GM12891 (cell line): Measurements from ENCODE around the gene HEYL.

Experiments used
- DNase-seq: peaks from one replicate; pipeline ENCODE4 v3.0.0; 2011; ENCODE audit warnings: low spot score; ENCODE audit not compliant: insufficient read length
- FAIRE-seq: peaks from 2 replicates; lab custom pipeline; 2011; peaks lifted over from hg19 to GRCh38; lab: Jason Lieb, UNC
- PAX5 ChIP-seq: IDR thresholded peaks from 2 replicates; pipeline ENCODE4 v1.6.1; 2011; ENCODE audit warnings: low read length, moderate library complexity, mild to moderate bottlenecking; ENCODE audit not compliant: insufficient read depth, severe bottlenecking
- POLR2A ChIP-seq: IDR thresholded peaks from 2 replicates; pipeline ENCODE4 v1.6.1; 2011; ENCODE audit warnings: low read depth, low read length, control low read depth
- POLR2AphosphoS5 ChIP-seq: IDR thresholded peaks from 2 replicates; pipeline ENCODE4 v1.6.1; 2011; ENCODE audit warnings: low read depth, low read length, control low read depth
- POU2F2 ChIP-seq: IDR thresholded peaks from 2 replicates; pipeline ENCODE4 v1.6.1; 2011; ENCODE audit warnings: low read depth, mild to moderate bottlenecking, control low read depth, low read length, moderate library complexity
- SPI1 ChIP-seq: IDR thresholded peaks from 2 replicates; pipeline ENCODE4 v1.6.1; 2011; ENCODE audit warnings: low read depth, low read length, control low read depth
- TAF1 ChIP-seq: IDR thresholded peaks from 2 replicates; pipeline ENCODE4 v1.6.1; 2011; ENCODE audit warnings: low read depth, low read length, control low read depth

The HEYL gene

DNA sequence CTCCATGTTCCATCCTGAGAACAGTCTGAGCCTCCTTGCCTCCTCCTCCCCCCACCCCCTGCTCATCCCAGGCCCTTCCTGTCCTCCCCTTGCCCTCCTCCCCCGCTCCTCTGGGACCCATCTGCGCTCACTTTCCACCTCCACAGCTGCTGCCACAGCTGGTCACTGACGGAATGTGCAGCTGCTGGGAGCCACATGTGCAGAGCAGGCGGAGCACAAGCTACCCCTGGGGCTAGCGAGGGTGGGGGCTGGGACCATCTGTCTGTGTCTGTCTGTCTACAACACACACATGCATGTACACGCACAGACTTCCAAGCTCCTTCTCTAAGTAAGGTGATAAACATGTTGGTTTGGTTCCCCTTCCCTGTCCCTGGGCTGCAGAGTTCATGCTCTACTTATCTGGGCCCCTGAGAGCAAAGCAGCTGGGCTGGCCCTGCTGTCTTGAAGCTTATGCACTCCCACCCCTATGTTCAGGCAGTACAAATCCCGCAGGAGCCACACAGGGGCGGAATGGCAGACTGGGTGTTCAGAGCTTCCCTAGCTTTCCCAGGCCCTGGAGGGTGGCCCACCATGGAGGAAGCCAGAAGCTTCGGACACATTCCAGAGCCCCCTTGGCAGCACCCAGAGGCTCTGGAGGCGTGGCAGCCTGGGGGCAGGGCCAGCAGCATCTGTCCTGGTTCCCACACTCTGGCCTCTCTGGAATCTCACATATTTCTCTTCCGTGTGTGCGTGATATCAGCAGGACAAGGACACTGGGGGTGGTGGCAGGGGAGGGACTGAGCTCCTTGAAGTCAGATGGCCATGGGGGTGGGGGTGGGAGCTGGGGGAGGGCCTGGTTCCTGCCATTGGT lies 7.0 kb upstream of the HEYL start:
- TF ChIP-seq POLR2AphosphoS5 (no peak), POLR2A (no peak), SPI1 (no peak), PAX5 (no peak), POU2F2 (no peak), TAF1 (no peak)
- FAIRE-seq (no peak), DNase-seq (no peak)

DNA sequence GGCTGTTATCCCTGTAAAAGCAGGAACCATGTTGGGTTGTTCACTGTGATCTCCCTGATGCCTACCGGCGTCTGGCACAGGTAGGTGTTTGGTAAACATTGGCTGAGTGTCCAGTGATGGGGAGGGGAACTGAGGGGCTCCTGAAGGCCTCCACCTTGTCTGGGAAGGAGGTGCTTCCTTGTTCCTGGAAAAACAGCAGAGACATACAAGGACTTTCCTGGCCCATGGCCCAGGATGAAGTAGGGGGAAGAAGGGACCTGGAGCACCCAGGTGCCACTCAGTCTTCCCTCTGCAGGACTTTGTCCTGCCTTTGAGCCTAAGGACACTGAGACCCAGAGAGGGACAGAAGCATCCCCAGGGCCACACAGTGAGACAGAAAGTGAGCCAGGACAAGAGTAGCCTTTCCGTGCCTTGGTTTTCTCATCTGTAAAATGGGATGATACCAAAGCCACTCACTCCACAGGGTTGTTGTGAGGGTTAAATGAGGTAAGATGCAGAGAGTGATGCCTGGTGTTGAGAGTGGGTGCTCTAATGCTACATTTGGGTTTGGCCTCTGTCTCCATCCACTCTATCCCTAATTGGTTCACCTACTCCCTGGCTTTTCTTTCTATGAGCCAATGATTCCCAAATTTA lies 6.1 kb upstream of the HEYL start:
- TF ChIP-seq TAF1: no peak
- TF ChIP-seq POU2F2: no peak
- no peak for TF ChIP-seq PAX5
- no peak for TF ChIP-seq POLR2AphosphoS5
- no peak for TF ChIP-seq SPI1
- FAIRE-seq: no peak
- DNase-seq: no peak

DNA sequence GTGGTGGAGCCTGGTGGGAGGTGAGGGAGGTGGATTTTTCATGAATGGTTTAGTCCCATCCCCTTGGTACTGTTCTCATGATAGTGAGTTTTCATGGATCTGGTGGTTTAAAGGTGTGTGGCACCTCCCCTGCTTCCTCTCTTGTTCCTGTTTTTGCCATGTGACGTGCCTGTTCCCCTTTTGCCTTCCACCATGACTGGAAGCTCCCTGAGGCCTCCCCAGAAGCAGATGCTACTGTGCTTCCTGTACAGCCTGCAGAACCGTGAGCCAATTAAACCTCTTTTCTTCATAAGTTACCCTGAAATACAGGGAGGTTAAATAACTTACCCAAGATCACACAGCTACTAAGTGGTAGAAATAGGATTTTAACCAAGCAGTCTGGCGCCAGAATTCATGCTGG lies 4.3 kb upstream of the HEYL start:
- TF ChIP-seq POLR2A (no peak), POU2F2 (no peak), POLR2AphosphoS5 (no peak), SPI1 (no peak), TAF1 (no peak), PAX5 (no peak)
- FAIRE-seq (no peak), DNase-seq (no peak)

DNA sequence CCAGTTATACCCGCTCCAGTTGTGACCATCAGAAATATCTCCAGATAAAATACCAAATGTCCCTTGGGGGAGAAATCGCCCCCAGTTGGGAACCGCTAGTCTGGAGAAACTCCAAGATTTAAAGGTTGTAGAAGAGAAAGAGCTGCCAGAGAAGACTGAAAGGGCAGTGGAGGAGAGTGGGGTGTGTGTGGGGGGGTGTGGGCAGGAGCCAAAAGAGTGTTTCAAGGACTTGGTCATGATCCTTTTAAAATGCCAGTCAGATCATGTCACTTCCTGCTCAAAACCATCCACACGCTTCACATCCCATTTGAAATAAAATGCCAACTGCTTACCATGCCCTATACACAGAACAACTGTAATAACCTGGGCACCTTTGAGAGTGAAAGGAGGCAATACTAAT lies 3.4 kb upstream of the HEYL start:
- FAIRE-seq (no peak), DNase-seq (no peak)
- TF ChIP-seq POLR2A (no peak), POLR2AphosphoS5 (no peak), POU2F2 (no peak), SPI1 (no peak), TAF1 (no peak), PAX5 (no peak)

DNA sequence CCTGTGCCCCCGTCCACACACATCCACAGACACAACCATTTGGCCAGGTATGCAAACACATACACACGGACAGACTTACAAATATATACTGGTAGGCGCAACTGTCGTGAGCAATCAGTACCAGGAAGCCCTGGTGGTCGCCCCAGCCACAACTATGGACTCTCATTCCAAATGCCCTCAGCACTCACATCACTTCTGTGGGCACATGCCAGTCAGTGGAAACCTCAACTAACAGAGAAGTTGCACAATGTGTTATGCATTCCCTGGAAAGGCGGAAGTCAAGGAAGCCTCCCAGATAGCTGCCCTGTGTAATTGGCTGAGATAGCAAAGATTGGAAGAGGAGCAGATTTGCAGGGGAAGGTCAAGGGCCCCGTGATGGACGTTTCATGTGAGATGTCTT lies 1.4 kb upstream of the HEYL start:
- FAIRE-seq (no peak), DNase-seq (no peak)
- TF ChIP-seq PAX5: no peak
- TF ChIP-seq TAF1: no peak
- no peak for TF ChIP-seq POLR2AphosphoS5
- TF ChIP-seq POLR2A: no peak
- no peak for TF ChIP-seq SPI1
- TF ChIP-seq POU2F2: no peak

DNA sequence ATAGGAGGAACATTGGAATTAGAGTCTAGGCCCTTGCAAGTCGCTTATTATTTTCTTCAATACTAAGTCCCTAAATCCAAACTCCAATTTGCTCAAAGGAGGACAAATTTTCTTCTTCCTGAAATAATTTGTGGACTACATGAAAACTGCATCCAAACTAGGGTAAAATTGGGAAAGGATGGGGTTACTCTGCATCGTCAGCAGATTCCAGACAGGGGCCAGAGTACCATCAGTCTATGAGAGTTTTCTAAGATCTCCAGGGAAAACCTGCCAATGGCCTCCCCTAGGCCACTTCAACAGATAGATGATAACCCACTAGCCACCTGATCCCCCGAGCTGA lies 508 bp downstream of the HEYL start:
- TF ChIP-seq SPI1: no peak
- TF ChIP-seq PAX5: no peak
- TF ChIP-seq POU2F2: no peak
- TF ChIP-seq POLR2A: no peak
- no peak for TF ChIP-seq POLR2AphosphoS5
- no peak for TF ChIP-seq TAF1
- FAIRE-seq: no peak
- DNase-seq: no peak

DNA sequence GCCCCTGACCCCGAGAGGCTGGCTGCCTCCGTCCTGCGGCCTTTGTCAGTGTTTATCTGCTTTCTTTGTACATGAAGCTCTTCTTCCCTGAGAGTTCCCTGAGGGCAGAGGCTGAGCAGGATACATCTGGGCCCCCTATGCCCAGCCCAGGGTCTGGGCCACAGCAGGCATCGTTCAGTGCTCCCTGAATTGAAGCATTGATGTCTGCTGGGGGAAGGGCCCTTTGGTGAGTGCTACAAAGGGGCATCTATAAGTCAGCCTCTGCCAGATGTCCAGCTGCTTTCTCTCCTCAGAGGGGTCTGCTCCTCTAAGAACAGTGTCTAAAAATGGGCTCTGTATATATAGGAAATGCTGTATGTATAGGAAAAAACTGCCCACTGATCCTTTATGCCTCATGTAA lies 2.1 kb downstream of the HEYL start:
- TF ChIP-seq POLR2A: no peak
- TF ChIP-seq SPI1: no peak
- TF ChIP-seq POLR2AphosphoS5: no peak
- TF ChIP-seq POU2F2: no peak
- TF ChIP-seq TAF1: no peak
- FAIRE-seq (no peak), DNase-seq (no peak)

DNA sequence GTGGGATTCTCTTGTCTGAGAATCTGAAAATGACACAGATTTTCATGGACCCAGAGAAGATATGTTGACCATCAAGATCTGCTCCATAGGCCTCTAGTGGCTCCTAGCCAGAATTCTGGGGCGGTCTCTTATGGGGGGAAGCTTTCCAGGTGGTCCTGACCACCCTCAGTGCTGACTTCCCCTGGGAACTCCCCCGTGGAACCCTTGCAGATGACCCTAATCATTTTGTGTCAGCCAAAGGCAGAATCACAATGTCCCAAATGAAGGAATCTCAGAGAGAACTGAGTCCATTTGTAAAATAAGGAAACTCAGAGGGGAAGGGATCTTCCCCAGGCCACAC lies 3.6 kb downstream of the HEYL start:
- no peak for FAIRE-seq
- TF ChIP-seq SPI1 (no peak), POLR2A (no peak), POU2F2 (no peak), TAF1 (no peak), POLR2AphosphoS5 (no peak), PAX5 (no peak)
- no peak for DNase-seq

DNA sequence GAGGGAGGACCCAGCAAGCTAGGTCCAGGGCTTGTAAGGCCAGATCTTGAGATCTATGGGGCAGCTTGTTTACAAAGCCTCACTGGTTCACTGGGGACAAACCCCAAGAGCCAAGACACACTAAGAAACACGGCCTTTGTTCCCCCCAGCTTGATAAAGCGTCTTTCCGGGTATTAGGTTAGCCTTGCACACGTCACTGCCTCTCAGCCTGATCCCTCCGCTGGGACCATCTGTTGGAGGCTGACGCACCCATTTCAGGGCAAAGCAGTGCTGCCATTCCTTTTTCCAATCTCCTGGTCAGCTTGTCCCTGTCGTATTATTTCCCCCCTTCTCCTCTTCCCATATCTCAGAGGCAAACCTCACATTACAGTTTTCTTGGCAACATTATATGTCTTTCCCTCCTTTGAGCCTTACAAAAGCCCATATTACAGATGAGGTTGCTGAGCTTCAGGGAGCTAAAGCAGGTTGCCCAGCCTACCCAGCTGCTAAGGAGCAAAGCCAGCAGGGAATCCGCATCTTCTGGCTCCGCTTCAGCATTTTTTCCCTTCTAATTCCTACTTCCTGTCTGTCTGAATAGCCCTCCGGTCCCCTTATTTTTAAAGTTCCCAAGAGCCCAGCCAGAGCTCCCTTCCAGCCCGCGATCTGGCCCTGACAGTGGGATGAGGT lies 4.1 kb downstream of the HEYL start:
- TF ChIP-seq POLR2AphosphoS5 (no peak), PAX5 (no peak), SPI1 (no peak), POLR2A (no peak), TAF1 (no peak), POU2F2 (no peak)
- FAIRE-seq (no peak), DNase-seq (no peak)

DNA sequence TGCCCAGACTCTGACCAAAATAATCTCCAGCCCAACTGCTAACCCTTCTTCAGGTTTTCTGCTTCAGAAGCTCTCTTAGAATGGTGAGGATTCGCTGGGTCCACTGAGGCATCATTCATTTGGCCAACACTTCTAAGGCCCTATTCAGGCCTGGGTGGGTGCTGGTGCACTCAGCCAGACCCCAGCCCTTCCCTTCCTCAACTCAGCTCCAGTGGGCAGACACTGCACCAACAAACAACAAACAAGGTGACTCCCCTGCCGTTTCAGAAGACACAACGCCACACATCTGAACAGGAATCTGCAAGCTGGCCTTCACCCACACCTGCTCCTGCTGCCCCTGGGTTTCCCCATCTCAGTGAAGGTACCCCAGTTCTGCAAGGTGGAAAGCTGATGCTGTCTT lies 6.0 kb downstream of the HEYL start:
- DNase-seq (no peak), FAIRE-seq (no peak)
- TF ChIP-seq PAX5: no peak
- TF ChIP-seq SPI1: no peak
